H9 (cell line): Measurements from ENCODE around the gene LRCH4. TPM values are rescaled to one million over a fixed set of nuclear protein-coding genes. Genes with fewer than 3 reads are reported as not detected.
A peak's percentile ranks its signal among the peaks of the same experiment; 100 is the strongest.

Experiments
- DNase-seq: peaks from one replicate; pipeline ENCODE4 v3.0.0-alpha.2; 2017
- H2AFZ ChIP-seq: one replicate; pipeline ENCODE4 v1.6.1; 2013; ENCODE audit warnings: mild to moderate bottlenecking, low read length, control low read depth, moderate library complexity
- H2AK5ac ChIP-seq: 2 replicates; pipeline ENCODE4 v1.6.1; 2013; ENCODE audit warnings: low read length, control low read depth, mixed read lengths; ENCODE audit not compliant: insufficient read length
- H2BK120ac ChIP-seq: one replicate; pipeline ENCODE4 v1.6.1; 2013; ENCODE audit warnings: low read depth, mild to moderate bottlenecking, low read length, control low read depth, inconsistent platforms; ENCODE audit not compliant: poor library complexity, severe bottlenecking
- H2BK12ac ChIP-seq: 2 replicates; pipeline ENCODE4 v1.6.1; 2013; ENCODE audit warnings: low read length, control low read depth, mixed read lengths, low read depth; ENCODE audit not compliant: insufficient read length
- H2BK15ac ChIP-seq: 2 replicates; pipeline ENCODE4 v1.6.1; 2013; ENCODE audit warnings: low read depth, low read length, control low read depth
- H2BK20ac ChIP-seq: one replicate; pipeline ENCODE4 v1.6.1; 2013; ENCODE audit warnings: low read depth, mild to moderate bottlenecking, low read length, control low read depth, inconsistent platforms; ENCODE audit not compliant: poor library complexity, severe bottlenecking
- H2BK5ac ChIP-seq: 2 replicates; pipeline ENCODE4 v1.6.1; 2013; ENCODE audit warnings: low read length, control low read depth, mixed read lengths; ENCODE audit not compliant: insufficient read length
- H3K14ac ChIP-seq: 2 replicates; pipeline ENCODE4 v1.6.1; 2013; ENCODE audit warnings: low read length, control low read depth; ENCODE audit not compliant: insufficient read depth
- H3K18ac ChIP-seq: 2 replicates; pipeline ENCODE4 v1.6.1; 2013; ENCODE audit warnings: low read depth, mild to moderate bottlenecking, mixed read lengths, low read length, control low read depth; ENCODE audit not compliant: insufficient read length
- H3K23ac ChIP-seq: 2 replicates; pipeline ENCODE4 v1.6.1; 2013; ENCODE audit warnings: low read length, control low read depth, mixed read lengths, low read depth; ENCODE audit not compliant: insufficient read length
- H3K23me2 ChIP-seq: 2 replicates; pipeline ENCODE4 v1.6.1; 2013; ENCODE audit warnings: low read depth, mild to moderate bottlenecking, mixed read lengths, low read length, control low read depth; ENCODE audit not compliant: insufficient read length, poor library complexity, severe bottlenecking
- H3K27ac ChIP-seq: 2 replicates; pipeline ENCODE4 v1.5.1; 2013; ENCODE audit warnings: low read length, control low read depth, mixed read lengths, low read depth; ENCODE audit not compliant: insufficient read length
- H3K27me3 ChIP-seq: 2 replicates; pipeline ENCODE4 v1.6.1; 2013; ENCODE audit warnings: low read length, control low read depth, inconsistent platforms; ENCODE audit not compliant: insufficient read depth
- H3K4ac ChIP-seq: 2 replicates; pipeline ENCODE4 v1.6.1; 2013; ENCODE audit warnings: low read depth, mild to moderate bottlenecking, control low read depth, inconsistent platforms, low read length, moderate library complexity
- H3K4me1 ChIP-seq: 2 replicates; pipeline ENCODE4 v1.6.1; 2013; ENCODE audit warnings: low read length, control low read depth, inconsistent platforms; ENCODE audit not compliant: insufficient read depth
- H3K4me2 ChIP-seq: 2 replicates; pipeline ENCODE4 v1.6.1; 2013; ENCODE audit warnings: low read length, control low read depth, mixed read lengths; ENCODE audit not compliant: insufficient read length, insufficient read depth
- H3K56ac ChIP-seq: 2 replicates; pipeline ENCODE4 v1.6.1; 2013; ENCODE audit warnings: low read depth, mild to moderate bottlenecking, mixed read lengths, low read length, control low read depth; ENCODE audit not compliant: insufficient read length
- H3K79me1 ChIP-seq: 2 replicates; pipeline ENCODE4 v1.6.1; 2013; ENCODE audit warnings: low read depth, mild to moderate bottlenecking, moderate library complexity, low read length, control low read depth, inconsistent platforms; ENCODE audit not compliant: insufficient read depth, poor library complexity, severe bottlenecking
- H3K79me2 ChIP-seq: 2 replicates; pipeline ENCODE4 v1.6.1; 2013; ENCODE audit warnings: low read length, control low read depth, inconsistent platforms; ENCODE audit not compliant: insufficient read depth
- H3K9ac ChIP-seq: 2 replicates; pipeline ENCODE4 v1.6.1; 2013; ENCODE audit warnings: low read length, control low read depth, mixed read lengths; ENCODE audit not compliant: insufficient read length; ENCODE audit errors: extremely low read depth
- H3K9me3 ChIP-seq: one replicate; pipeline ENCODE4 v1.6.1; 2013; ENCODE audit warnings: low read depth, low read length, inconsistent platforms; ENCODE audit not compliant: control insufficient read depth
- H3T11ph ChIP-seq: one replicate; pipeline ENCODE4 v1.6.1; 2013; ENCODE audit warnings: mild to moderate bottlenecking, low read length, control low read depth, inconsistent platforms
- H4K20me1 ChIP-seq: one replicate; pipeline ENCODE4 v1.6.1; 2013; ENCODE audit not compliant: control insufficient read depth, insufficient read length, insufficient read depth
- H4K5ac ChIP-seq: 2 replicates; pipeline ENCODE4 v1.6.1; 2013; ENCODE audit warnings: low read depth, mild to moderate bottlenecking, mixed read lengths, low read length, control low read depth; ENCODE audit not compliant: insufficient read length
- H4K8ac ChIP-seq: replicated peaks from 2 replicates; pipeline ENCODE4 v1.6.1; 2013; ENCODE audit warnings: low read length, control low read depth, mixed read lengths, low read depth; ENCODE audit not compliant: insufficient read length
- H4K91ac ChIP-seq: 2 replicates; pipeline ENCODE4 v1.6.1; 2013; ENCODE audit warnings: low read depth, mild to moderate bottlenecking, moderate library complexity, mixed read lengths, low read length, control low read depth; ENCODE audit not compliant: insufficient read length
- H3K27ac Mint-ChIP-seq, 3 experiments: 2 replicates in 2 of 3; 3 replicates in 1 of 3; pipeline ENCODE4 v1.8.0; 2020 to 2021; ENCODE audit warnings: mixed read lengths in 3 of 3, mild to moderate bottlenecking in 1 of 3, moderate library complexity in 1 of 3
- H3K27me3 Mint-ChIP-seq: 2 replicates; pipeline ENCODE4 v1.8.0; 2021; ENCODE audit warnings: low read depth, mild to moderate bottlenecking, moderate library complexity, mixed read lengths
- H3K36me3 Mint-ChIP-seq, 3 experiments: 2 replicates in 2 of 3; 3 replicates in 1 of 3; pipeline ENCODE4 v1.8.0; 2020 to 2021; ENCODE audit warnings: low read depth in 3 of 3, mixed read lengths in 3 of 3; ENCODE audit not compliant: insufficient read depth in 1 of 3
- H3K4me1 Mint-ChIP-seq, 2 experiments: 2 replicates each; pipeline ENCODE4 v1.8.0; 2020; ENCODE audit warnings: mixed read lengths in 2 of 2
- H3K4me3 Mint-ChIP-seq, 2 experiments: 2 replicates in 1 of 2; 3 replicates in 1 of 2; pipeline ENCODE4 v1.8.0; 2020 to 2021; ENCODE audit warnings: mild to moderate bottlenecking in 2 of 2, mixed read lengths in 2 of 2, moderate library complexity in 1 of 2
- H3K9me3 Mint-ChIP-seq, 2 experiments: 2 replicates in 1 of 2; 3 replicates in 1 of 2; pipeline ENCODE4 v1.8.0; 2020; ENCODE audit warnings: mild to moderate bottlenecking in 2 of 2, mixed read lengths in 2 of 2, moderate library complexity in 1 of 2
- WGBS: extraction: QIAGEN DNeasy Blood & Tissue Kit; methylation state at CpG from one replicate; pipeline ENCODE4 v1.1.7; 2013; ENCODE audit warnings: missing lambda C conversion rate, low lambda C conversion rate, mixed read lengths; ENCODE audit not compliant: insufficient read length; ENCODE audit errors: extremely low coverage; 5-methylcytosine and 5-hydroxymethylcytosine counted together
- total RNA-seq: library from RNA; stranded (reverse); gene quantifications from 2 replicates; pipeline ENCODE4 v1.2.1, GENCODE V29; 2021
- TF ChIP-seq, protein P1 (sequence below): fragments of 200-600 bp; sonication (generic); conservative IDR thresholded peaks from 3 replicates; pipeline ENCODE4 v1.8.0; 2021; ENCODE audit warnings: antibody characterized with exemption, mild to moderate bottlenecking

LRCH4 gene
- total RNA-seq, 1 experiment from 2014 or later: 39.1 TPM

- Histone ChIP-seq H2BK120ac (no peak overlapping the region), H3K79me2 (no peaks in the 10 kb centered on the region), H3K79me1 (no peaks in the 10 kb centered on the region), H3K27me3 (no peaks in the 10 kb centered on the region), H3K27ac (no peak overlapping the region), H2BK20ac (no peak overlapping the region), H3T11ph (no peak overlapping the region), H3K4me2 (peak overlapping the region; percentile 93), H3K9me3 (no peaks in the 10 kb centered on the region), H3K23me2 (peaks cover 35% of the 10 kb centered on the region), H3K14ac (no peak overlapping the region), H4K8ac (no peak overlapping the region), H4K5ac (no peak overlapping the region), H3K4me1 (peaks cover 2% of the 10 kb centered on the region; the same call in 1 of the 2 replicates), H2BK5ac (no peak overlapping the region), H2AK5ac (no peak overlapping the region), H2BK15ac (no peak overlapping the region), H4K20me1 (no peaks in the 10 kb centered on the region), H2AFZ (no peak overlapping the region), H3K56ac (no peak overlapping the region), H4K91ac (no peak overlapping the region), H3K23ac (no peak overlapping the region), H3K4ac (no peak overlapping the region), H2BK12ac (no peak overlapping the region), H3K18ac (no peak overlapping the region), H3K9ac (no peak overlapping the region)
- TF ChIP-seq, protein P1, sequence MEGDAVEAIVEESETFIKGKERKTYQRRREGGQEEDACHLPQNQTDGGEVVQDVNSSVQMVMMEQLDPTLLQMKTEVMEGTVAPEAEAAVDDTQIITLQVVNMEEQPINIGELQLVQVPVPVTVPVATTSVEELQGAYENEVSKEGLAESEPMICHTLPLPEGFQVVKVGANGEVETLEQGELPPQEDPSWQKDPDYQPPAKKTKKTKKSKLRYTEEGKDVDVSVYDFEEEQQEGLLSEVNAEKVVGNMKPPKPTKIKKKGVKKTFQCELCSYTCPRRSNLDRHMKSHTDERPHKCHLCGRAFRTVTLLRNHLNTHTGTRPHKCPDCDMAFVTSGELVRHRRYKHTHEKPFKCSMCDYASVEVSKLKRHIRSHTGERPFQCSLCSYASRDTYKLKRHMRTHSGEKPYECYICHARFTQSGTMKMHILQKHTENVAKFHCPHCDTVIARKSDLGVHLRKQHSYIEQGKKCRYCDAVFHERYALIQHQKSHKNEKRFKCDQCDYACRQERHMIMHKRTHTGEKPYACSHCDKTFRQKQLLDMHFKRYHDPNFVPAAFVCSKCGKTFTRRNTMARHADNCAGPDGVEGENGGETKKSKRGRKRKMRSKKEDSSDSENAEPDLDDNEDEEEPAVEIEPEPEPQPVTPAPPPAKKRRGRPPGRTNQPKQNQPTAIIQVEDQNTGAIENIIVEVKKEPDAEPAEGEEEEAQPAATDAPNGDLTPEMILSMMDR: no peak
- Mint-ChIP-seq H3K9me3 (no peaks in the 10 kb centered on the region), H3K4me3 (peak overlapping the region; percentile 70 to 89; a peak in 4 of 5 replicates), H3K27me3 (peaks cover 25% of the 10 kb centered on the region), H3K27ac (no peak overlapping the region), H3K36me3 (peaks cover 0 to 19% (median 13%) of the 10 kb centered on the region in 3 experiments; a peak in 5 of 7 replicates), H3K4me1 (peaks cover 27 to 46% of the 10 kb centered on the region in 2 experiments)
- no CpG with 5 or more reads among the region's 12 CpGs for WGBS
- no peak for DNase-seq
Measured at GRCh38 chr7:100606313-100606712, 20.4 kb upstream of the LRCH4 start.
